Mammary epithelial cell (primary cell): ENCODE results near the gene CWF19L1.

ENCODE experiments used
- EZH2 ChIP-seq: IDR thresholded peaks from 2 replicates; pipeline ENCODE4 v1.6.1; 2012; ENCODE audit warnings: low read length, inconsistent platforms, borderline replicate concordance
- TF ChIP-seq, protein P1 (sequence below), 2 donors: IDR thresholded peaks in 1 of 2; conservative IDR thresholded peaks in 1 of 2; 2 replicates each; pipeline ENCODE4 v1.5.1; 2011 to 2012; ENCODE audit warnings: inconsistent platforms in 2 of 2, low read length in 2 of 2, mild to moderate bottlenecking in 2 of 2, control low read depth in 1 of 2, low read depth in 1 of 2; ENCODE audit not compliant: insufficient read depth in 1 of 2; ENCODE audit errors: extremely low read depth in 1 of 2

DNA sequence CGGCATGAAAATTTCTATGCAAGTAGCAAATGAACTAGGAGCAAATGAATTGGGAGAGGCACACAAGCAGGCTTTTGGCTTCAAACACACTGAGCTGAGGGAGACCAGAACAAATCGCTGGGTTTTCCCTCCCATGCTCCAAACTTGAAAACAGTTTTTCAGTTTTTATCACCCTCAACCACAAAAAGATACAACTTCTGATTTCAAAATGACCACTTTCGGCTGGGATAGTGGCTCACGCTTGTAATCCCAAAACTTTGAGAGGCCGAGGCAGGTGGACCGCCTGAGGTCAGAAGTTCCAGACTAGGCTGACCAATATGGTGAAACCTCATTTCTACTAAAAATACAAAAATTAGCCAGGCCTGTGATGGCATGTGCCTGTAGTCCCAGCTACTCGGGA is 29.0 kb downstream of the CWF19L1 start:
- TF ChIP-seq, protein P1, sequence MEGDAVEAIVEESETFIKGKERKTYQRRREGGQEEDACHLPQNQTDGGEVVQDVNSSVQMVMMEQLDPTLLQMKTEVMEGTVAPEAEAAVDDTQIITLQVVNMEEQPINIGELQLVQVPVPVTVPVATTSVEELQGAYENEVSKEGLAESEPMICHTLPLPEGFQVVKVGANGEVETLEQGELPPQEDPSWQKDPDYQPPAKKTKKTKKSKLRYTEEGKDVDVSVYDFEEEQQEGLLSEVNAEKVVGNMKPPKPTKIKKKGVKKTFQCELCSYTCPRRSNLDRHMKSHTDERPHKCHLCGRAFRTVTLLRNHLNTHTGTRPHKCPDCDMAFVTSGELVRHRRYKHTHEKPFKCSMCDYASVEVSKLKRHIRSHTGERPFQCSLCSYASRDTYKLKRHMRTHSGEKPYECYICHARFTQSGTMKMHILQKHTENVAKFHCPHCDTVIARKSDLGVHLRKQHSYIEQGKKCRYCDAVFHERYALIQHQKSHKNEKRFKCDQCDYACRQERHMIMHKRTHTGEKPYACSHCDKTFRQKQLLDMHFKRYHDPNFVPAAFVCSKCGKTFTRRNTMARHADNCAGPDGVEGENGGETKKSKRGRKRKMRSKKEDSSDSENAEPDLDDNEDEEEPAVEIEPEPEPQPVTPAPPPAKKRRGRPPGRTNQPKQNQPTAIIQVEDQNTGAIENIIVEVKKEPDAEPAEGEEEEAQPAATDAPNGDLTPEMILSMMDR (conservative IDR thresholded peaks at IDR 0.05 in 1 of 2, IDR thresholded peaks at IDR 0.05 in 1 of 2; ENCODE audit: extremely low read depth in 1 of 2, insufficient read depth in 1 of 2, low read depth in 1 of 2, low read length in 2 of 2): no peak
- TF ChIP-seq EZH2: no peak
